Adrenal gland (tissue), 5 donors: Measurements from ENCODE around the gene ITPKB.

Experiments
- POLR2A ChIP-seq, 2 donors: fragments of 450-650 bp; IDR thresholded peaks; one replicate each; pipeline ENCODE4 v1.6.1; 2017; ENCODE audit warnings: antibody characterized with exemption in 2 of 2, mild to moderate bottlenecking in 2 of 2, moderate library complexity in 1 of 2
- TF ChIP-seq, protein P1 (sequence below), 6 experiments: fragments of 450-650 bp in 4 of 6; fragments of 200-600 bp in 2 of 6; sonication (generic) in 1 of 6; IDR thresholded peaks; 1 replicate in 5 of 6; 2 replicates in 1 of 6; pipeline versions ENCODE4 v1.5.1 to v1.8.0; 2016 to 2021; ENCODE audit warnings: antibody characterized with exemption in 6 of 6, mild to moderate bottlenecking in 2 of 6, moderate library complexity in 1 of 6
- donor health status: DM: no; HTN: no; CAD: no.

DNA sequence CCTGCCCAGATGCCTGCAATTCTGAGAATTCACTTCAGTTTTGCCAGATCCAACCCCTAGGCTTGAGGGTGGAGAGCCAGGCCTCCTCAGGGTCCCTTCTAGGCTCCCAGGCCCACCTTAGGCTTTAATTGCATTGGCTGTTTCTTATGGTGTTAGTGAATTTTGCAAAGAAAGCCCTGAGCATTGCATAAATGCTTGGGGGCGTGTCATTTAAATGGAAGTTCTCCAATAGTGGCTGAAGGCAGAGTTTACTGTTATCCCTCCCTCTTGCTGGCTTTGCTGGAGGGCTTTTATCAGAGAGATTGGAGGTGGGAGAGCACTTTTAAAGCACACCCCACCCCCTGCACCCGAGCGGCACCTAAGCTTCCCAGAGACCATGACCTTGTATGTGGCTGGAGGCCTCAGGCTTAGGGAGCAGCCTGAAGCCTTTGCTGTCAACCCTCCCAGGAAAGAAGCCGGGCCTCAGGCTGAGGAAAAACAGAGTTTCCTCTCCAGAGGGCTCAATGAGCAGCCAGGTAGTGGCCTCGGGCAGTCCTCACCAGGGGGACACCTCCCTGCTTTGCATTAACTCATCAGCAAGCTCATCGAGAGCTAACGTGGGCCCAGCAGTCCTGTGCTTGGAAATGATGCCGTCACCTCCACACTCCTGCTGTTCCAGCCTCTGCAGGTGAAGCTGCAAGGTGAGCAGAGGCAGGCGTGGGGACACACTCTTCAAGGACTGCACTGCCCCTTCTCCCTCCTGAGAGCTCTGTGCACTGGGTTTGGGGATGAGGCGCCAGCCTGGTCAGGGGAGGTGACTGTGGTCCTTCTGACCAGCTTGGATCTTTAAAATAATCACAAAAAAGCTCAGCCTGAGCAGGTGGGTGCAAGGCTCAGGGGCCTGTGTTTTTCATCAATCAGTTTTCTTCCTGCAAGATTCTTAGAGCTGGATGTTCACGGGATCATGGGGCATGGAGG lies 132.5 kb downstream of the ITPKB start:
- TF ChIP-seq, protein P1, sequence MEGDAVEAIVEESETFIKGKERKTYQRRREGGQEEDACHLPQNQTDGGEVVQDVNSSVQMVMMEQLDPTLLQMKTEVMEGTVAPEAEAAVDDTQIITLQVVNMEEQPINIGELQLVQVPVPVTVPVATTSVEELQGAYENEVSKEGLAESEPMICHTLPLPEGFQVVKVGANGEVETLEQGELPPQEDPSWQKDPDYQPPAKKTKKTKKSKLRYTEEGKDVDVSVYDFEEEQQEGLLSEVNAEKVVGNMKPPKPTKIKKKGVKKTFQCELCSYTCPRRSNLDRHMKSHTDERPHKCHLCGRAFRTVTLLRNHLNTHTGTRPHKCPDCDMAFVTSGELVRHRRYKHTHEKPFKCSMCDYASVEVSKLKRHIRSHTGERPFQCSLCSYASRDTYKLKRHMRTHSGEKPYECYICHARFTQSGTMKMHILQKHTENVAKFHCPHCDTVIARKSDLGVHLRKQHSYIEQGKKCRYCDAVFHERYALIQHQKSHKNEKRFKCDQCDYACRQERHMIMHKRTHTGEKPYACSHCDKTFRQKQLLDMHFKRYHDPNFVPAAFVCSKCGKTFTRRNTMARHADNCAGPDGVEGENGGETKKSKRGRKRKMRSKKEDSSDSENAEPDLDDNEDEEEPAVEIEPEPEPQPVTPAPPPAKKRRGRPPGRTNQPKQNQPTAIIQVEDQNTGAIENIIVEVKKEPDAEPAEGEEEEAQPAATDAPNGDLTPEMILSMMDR (IDR thresholded peaks at IDR 0.05): no peak
- TF ChIP-seq POLR2A (IDR thresholded peaks at IDR 0.05): no peak
